K562 (cell line): ENCODE results near the gene DEK. TPM values are rescaled to one million over a fixed set of nuclear protein-coding genes. Genes with fewer than 3 reads are reported as not detected.

Source experiments
- ATAC-seq: fragments of 200-7000 bp; cut with Tn5 transposase; 3 replicates; pipeline ENCODE4 v1.9.1; 2020; ENCODE audit warnings: moderate library complexity
- BruUV-seq: library from RNA; stranded (reverse); fragments of 400-500 nt; replicated peaks from 2 replicates; lab custom pipeline; 2021; lab: Mats Ljungman, UMichigan
- CTCF ChIA-PET: fragments of 300-600 bp; formaldehyde crosslinking; extraction: SDS; loops from one replicate; lab custom pipeline; 2021; ENCODE audit warnings: low intra/inter-chr PET ratio; lab: Yijun Ruan, JAX
- POLR2A ChIA-PET: fragments of 300-600, 350-650 bp; sonication (Branson Sonifier 250); formaldehyde crosslinking; extraction: SDS; loops from one replicate; lab custom pipeline; 2021; ENCODE audit warnings: antibody characterized with exemption, inconsistent platforms; lab: Yijun Ruan, JAX
- DNase-seq, 4 experiments: peaks; one replicate each; pipeline versions ENCODE4 v3.0.0 to v3.0.0-alpha.2; 2011 to 2018; ENCODE audit warnings: low spot score in 3 of 4, mixed read lengths in 3 of 4; ENCODE audit errors: extremely low read depth in 1 of 4
- FAIRE-seq: peaks from 2 replicates; lab custom pipeline; 2011; peaks lifted over from hg19 to GRCh38; lab: Jason Lieb, UNC
- H2AFZ ChIP-seq: 2 replicates; pipeline ENCODE4 v1.6.0; 2011; ENCODE audit warnings: low read depth, low read length, control low read depth, inconsistent platforms
- H3K27ac ChIP-seq: fragments of 200-600 bp; 3 replicates; pipeline ENCODE4 v1.8.0; 2011; ENCODE audit warnings: low read depth, mild to moderate bottlenecking, control low read depth, inconsistent platforms, low read length, moderate library complexity, mixed read lengths; ENCODE audit errors: extremely low read depth
- H3K27me3 ChIP-seq, 2 experiments: fragments of 300-600 bp in 1 of 2; 2 replicates in 1 of 2; 3 replicates in 1 of 2; pipeline versions ENCODE4 v1.6.0 to v1.8.0; 2011; ENCODE audit warnings: inconsistent platforms in 2 of 2, low read length in 2 of 2, mild to moderate bottlenecking in 1 of 2, mixed read lengths in 1 of 2, moderate library complexity in 1 of 2; ENCODE audit not compliant: control insufficient read depth in 2 of 2, insufficient read depth in 2 of 2
- H3K36me3 ChIP-seq: fragments of 300-600 bp; 3 replicates; pipeline ENCODE4 v1.8.0; 2011; ENCODE audit warnings: mild to moderate bottlenecking, low read length, inconsistent platforms; ENCODE audit not compliant: control insufficient read depth, insufficient read depth
- H3K4me1 ChIP-seq, 2 experiments: fragments of 200-600 bp in 1 of 2; replicated peaks in 1 of 2; 2 replicates in 1 of 2; 3 replicates in 1 of 2; pipeline versions ENCODE4 v1.5.1 to v1.8.0; 2011; ENCODE audit warnings: inconsistent platforms in 2 of 2, low read length in 2 of 2, mild to moderate bottlenecking in 1 of 2, mixed read lengths in 1 of 2, moderate library complexity in 1 of 2; ENCODE audit not compliant: control insufficient read depth in 2 of 2, insufficient read depth in 2 of 2
- H3K4me2 ChIP-seq: 2 replicates; pipeline ENCODE4 v1.6.1; 2011; ENCODE audit warnings: low read length, control low read depth, inconsistent platforms, mixed read lengths; ENCODE audit not compliant: insufficient read depth
- H3K4me3 ChIP-seq: fragments of 200-600 bp; sonication (generic), shearing (Covaris generic); 2 replicates; pipeline ENCODE4 v1.5.1; 2016; ENCODE audit warnings: control low read depth, inconsistent platforms
- H3K79me2 ChIP-seq: fragments of 200-600 bp; 3 replicates; pipeline ENCODE4 v1.8.0; 2011; ENCODE audit warnings: low read length, inconsistent platforms; ENCODE audit not compliant: control insufficient read depth, insufficient read depth
- H3K9ac ChIP-seq, 2 experiments: 2 replicates each; pipeline versions ENCODE4 v1.6.0 to v1.6.1; 2011; ENCODE audit warnings: low read depth in 2 of 2, low read length in 2 of 2, control low read depth in 1 of 2, inconsistent platforms in 1 of 2, mild to moderate bottlenecking in 1 of 2, mixed read lengths in 1 of 2; ENCODE audit not compliant: insufficient read depth in 1 of 2
- H3K9me1 ChIP-seq: one replicate; pipeline ENCODE4 v1.6.0; 2011; ENCODE audit warnings: inconsistent platforms, mild to moderate bottlenecking, low read length, moderate library complexity; ENCODE audit not compliant: control insufficient read depth, insufficient read depth
- H3K9me3 ChIP-seq: replicated peaks from 2 replicates; pipeline ENCODE4 v1.5.1; 2011; ENCODE audit warnings: low read depth, low read length, inconsistent platforms; ENCODE audit not compliant: control insufficient read depth, insufficient read depth
- H4K20me1 ChIP-seq: replicated peaks from 2 replicates; pipeline ENCODE4 v1.6.1; 2011; ENCODE audit warnings: low read length, inconsistent platforms, mixed read lengths; ENCODE audit not compliant: control insufficient read depth, insufficient read depth
- CBX5 ChIP-seq: IDR thresholded peaks from 2 replicates; pipeline ENCODE4 v1.6.1; 2014; ENCODE audit warnings: low read depth, borderline replicate concordance
- HNRNPK ChIP-seq: fragments of 200-400 bp; formaldehyde crosslinking; IDR thresholded peaks from one replicate; pipeline ENCODE4 v1.6.1; 2018; ENCODE audit warnings: mild to moderate bottlenecking, low read depth, low read length; ENCODE audit not compliant: poor library complexity, severe bottlenecking
- NFATC3 ChIP-seq: fragments of 450-650 bp; IDR thresholded peaks from 2 replicates; pipeline ENCODE4 v1.6.1; 2017; ENCODE audit warnings: mild to moderate bottlenecking
- ZNF121 ChIP-seq: sonication (generic); formaldehyde crosslinking; conservative IDR thresholded peaks from 2 replicates; pipeline ENCODE4 v1.8.0; 2022; ENCODE audit warnings: missing genetic modification reagents
- WGBS: fragments of 100-300 bp; shearing (Covaris generic); methylation state at CpG from one replicate; pipeline ENCODE4 v1.1.6; 2016; ENCODE audit warnings: low coverage, mixed read lengths; ENCODE audit not compliant: insufficient coverage; ENCODE audit errors: missing lambda C conversion rate; 5-methylcytosine and 5-hydroxymethylcytosine counted together
- in situ Hi-C: fragments of 300-500 bp; cut with MboI; formaldehyde crosslinking; loops from 4 replicates; pipeline ENCODE4 v1.15.0; 2018; ENCODE audit warnings: inconsistent platforms, mixed read lengths
- intact Hi-C: fragments of 100-400 bp; cut with micrococcal nuclease; formaldehyde crosslinking; loops from 2 replicates; pipeline ENCODE4 v1.14.2; 2022
- polyA plus RNA-seq, 8 experiments: library from polyadenylated mRNA; depleted of rRNA in 4 of 8; stranded (reverse) in 5 of 8; unstranded in 3 of 8; fragments of >200 nt; fragmentation: Nextera tagmentation in 2 of 8; fragmentation: Illumina TruSeq in 1 of 8; extraction: Ambion mirVana in 2 of 8; extraction: Trizol in 1 of 8; gene quantifications; 2 replicates each; pipeline versions ENCODE4 v1.2.1 to v1.2.3, GENCODE V29; 2011 to 2014; ENCODE audit warnings: inconsistent platforms in 1 of 8, missing spikeins in 1 of 8
- total RNA-seq, 7 experiments: library from RNA; depleted of rRNA in 6 of 7; stranded (reverse); fragments of >200 nt in 6 of 7; fragmentation: Illumina TruSeq in 2 of 7; extraction: Trizol in 2 of 7; gene quantifications; 2 replicates each; pipeline versions ENCODE4 v1.2.1 to v1.2.3, GENCODE V29; 2011 to 2021; ENCODE audit warnings: low replicate concordance in 1 of 7
- TF ChIP-seq, protein P1 (sequence below): fragments of 200-800 bp; sonication (Bioruptor generic); IDR thresholded peaks from 2 replicates; pipeline ENCODE4 v1.6.1; 2017; ENCODE audit warnings: missing genetic modification characterization, missing compliant biosample characterization
- TF ChIP-seq, protein P2 (sequence below), 3 experiments: fragments of 200-800 bp in 1 of 3; sonication (Bioruptor generic) in 1 of 3; sonication (generic) in 1 of 3; formaldehyde crosslinking in 1 of 3; IDR thresholded peaks; 2 replicates each; pipeline versions ENCODE4 v1.6.1 to v1.8.0; 2016 to 2022; ENCODE audit warnings: mild to moderate bottlenecking in 2 of 3, missing compliant biosample characterization in 2 of 3, missing genetic modification characterization in 2 of 3, missing genetic modification reagents in 1 of 3
- TF ChIP-seq, protein P3 (sequence below), 2 experiments: fragments of 450-650 bp in 1 of 2; sonication (generic) in 1 of 2; formaldehyde crosslinking in 1 of 2; IDR thresholded peaks; 2 replicates each; pipeline versions ENCODE4 v1.7.1 to v1.9.0; 2016 to 2022; ENCODE audit warnings: inconsistent platforms in 1 of 2, mild to moderate bottlenecking in 1 of 2, missing genetic modification reagents in 1 of 2

Gene DEK
- total and polyA plus RNA-seq, 9 of the 15 experiments (the other 6 are each of a cell fraction or from before 2014, with no cell fraction given) = 82.3 to 338 (median 184) TPM

DNA sequence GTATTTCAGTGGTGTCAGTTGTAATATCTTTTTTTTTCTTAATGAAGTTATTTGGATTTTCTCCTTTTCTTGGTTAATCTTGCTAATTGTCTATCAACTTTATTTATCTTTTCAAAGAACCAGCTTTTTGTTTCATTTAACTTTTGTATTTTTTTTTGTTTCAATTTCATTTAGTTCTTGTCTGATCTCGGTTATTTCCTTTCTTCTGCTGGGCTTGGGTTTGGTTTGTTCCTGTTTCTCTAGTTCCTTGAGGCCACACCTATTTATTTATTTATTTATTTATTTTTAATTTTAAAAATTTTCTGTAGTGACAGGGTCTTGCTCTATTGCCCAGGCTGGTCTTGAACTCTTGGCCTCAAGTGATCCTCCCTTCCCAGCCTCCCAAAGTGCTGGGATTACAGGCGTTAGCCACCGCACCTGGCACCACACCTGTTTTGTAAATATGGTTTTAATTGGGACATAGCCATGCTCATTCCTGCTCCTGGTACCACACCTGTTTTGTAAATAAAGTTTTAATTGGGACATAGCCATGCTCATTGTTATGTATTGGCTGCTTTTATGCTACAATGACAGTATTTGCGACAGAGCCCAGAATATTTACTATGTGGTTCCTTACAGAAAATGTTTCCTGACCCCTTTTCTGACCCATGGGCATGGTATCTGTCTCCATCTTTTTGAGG is 86.9 kb downstream of the DEK start:
- Histone ChIP-seq H3K4me1 (peaks cover 0 to 2% of the 10 kb centered on the region in 2 experiments; a peak in 1 of 5 replicates), H3K79me2 (peaks cover 3% of the 10 kb centered on the region), H2AFZ (no peak overlapping the region), H3K4me2 (no peak overlapping the region), H3K27ac (no peak overlapping the region), H3K9me3 (no peaks in the 10 kb centered on the region), H4K20me1 (no peaks in the 10 kb centered on the region), H3K27me3 (no peaks in the 10 kb centered on the region), H3K9ac (no peak overlapping the region), H3K4me3 (no peak overlapping the region), H3K9me1 (no peaks in the 10 kb centered on the region), H3K36me3 (peaks cover 15% of the 10 kb centered on the region; the same call in 2 of the 3 replicates)
- CTCF ChIA-PET = no interaction called here
- TF ChIP-seq, protein P1, sequence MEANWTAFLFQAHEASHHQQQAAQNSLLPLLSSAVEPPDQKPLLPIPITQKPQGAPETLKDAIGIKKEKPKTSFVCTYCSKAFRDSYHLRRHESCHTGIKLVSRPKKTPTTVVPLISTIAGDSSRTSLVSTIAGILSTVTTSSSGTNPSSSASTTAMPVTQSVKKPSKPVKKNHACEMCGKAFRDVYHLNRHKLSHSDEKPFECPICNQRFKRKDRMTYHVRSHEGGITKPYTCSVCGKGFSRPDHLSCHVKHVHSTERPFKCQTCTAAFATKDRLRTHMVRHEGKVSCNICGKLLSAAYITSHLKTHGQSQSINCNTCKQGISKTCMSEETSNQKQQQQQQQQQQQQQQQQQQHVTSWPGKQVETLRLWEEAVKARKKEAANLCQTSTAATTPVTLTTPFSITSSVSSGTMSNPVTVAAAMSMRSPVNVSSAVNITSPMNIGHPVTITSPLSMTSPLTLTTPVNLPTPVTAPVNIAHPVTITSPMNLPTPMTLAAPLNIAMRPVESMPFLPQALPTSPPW = no peak
- TF ChIP-seq CBX5 (no peak), NFATC3 (no peak), ZNF121 (CRISPR knock-in tag) (0 out of 2 replicates have a peak, but pooled peaks have one; percentile 16), HNRNPK (no peak)
- TF ChIP-seq, protein P2, sequence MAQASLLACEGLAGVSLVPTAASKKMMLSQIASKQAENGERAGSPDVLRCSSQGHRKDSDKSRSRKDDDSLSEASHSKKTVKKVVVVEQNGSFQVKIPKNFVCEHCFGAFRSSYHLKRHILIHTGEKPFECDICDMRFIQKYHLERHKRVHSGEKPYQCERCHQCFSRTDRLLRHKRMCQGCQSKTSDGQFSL (CRISPR knock-in tag; IDR thresholded peaks at IDR 0.05) = no peak
- TF ChIP-seq, protein P2 (tag; IDR thresholded peaks at IDR 0.05) = no peak
- TF ChIP-seq, protein P3, sequence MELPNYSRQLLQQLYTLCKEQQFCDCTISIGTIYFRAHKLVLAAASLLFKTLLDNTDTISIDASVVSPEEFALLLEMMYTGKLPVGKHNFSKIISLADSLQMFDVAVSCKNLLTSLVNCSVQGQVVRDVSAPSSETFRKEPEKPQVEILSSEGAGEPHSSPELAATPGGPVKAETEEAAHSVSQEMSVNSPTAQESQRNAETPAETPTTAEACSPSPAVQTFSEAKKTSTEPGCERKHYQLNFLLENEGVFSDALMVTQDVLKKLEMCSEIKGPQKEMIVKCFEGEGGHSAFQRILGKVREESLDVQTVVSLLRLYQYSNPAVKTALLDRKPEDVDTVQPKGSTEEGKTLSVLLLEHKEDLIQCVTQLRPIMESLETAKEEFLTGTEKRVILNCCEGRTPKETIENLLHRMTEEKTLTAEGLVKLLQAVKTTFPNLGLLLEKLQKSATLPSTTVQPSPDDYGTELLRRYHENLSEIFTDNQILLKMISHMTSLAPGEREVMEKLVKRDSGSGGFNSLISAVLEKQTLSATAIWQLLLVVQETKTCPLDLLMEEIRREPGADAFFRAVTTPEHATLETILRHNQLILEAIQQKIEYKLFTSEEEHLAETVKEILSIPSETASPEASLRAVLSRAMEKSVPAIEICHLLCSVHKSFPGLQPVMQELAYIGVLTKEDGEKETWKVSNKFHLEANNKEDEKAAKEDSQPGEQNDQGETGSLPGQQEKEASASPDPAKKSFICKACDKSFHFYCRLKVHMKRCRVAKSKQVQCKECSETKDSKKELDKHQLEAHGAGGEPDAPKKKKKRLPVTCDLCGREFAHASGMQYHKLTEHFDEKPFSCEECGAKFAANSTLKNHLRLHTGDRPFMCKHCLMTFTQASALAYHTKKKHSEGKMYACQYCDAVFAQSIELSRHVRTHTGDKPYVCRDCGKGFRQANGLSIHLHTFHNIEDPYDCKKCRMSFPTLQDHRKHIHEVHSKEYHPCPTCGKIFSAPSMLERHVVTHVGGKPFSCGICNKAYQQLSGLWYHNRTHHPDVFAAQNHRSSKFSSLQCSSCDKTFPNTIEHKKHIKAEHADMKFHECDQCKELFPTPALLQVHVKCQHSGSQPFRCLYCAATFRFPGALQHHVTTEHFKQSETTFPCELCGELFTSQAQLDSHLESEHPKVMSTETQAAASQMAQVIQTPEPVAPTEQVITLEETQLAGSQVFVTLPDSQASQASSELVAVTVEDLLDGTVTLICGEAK (IDR thresholded peaks at IDR 0.05) = peak; percentile 39; the same call in 1 of the 2 replicates
- TF ChIP-seq, protein P3 (CRISPR knock-in tag; IDR thresholded peaks at IDR 0.05) = peak; percentile 66
- ATAC-seq (no peak), FAIRE-seq (no peak), DNase-seq (no peak)
- in situ Hi-C loops = no loop called here
- intact Hi-C loops = no loop called here
- BruUV-seq = no TSS peak
- POLR2A ChIA-PET = no interaction called here
- WGBS = 94% methylated on average over 4 of the region's 4 CpGs
